Activated naive CD8-positive, alpha-beta T cell treated with anti-CD3 and anti-CD28 coated beads, Interleukin-2, amount 50 U/mL, for 24 hours (primary cell): ENCODE measurements around the gene APLN.

Experiments
- ATAC-seq: fragments of 150-1000 bp; cut with Tn5 transposase; one replicate; pipeline ENCODE4 v1.10.0; 2021
- DNase-seq: peaks from one replicate; pipeline ENCODE4 v3.0.0; 2021
- H3K27ac Mint-ChIP-seq: one replicate; pipeline ENCODE4 v1.8.0; 2021; ENCODE audit warnings: mild to moderate bottlenecking, mixed read lengths
- H3K27me3 Mint-ChIP-seq: one replicate; pipeline ENCODE4 v1.8.0; 2021; ENCODE audit warnings: mixed read lengths
- H3K36me3 Mint-ChIP-seq: one replicate; pipeline ENCODE4 v1.8.0; 2021; ENCODE audit warnings: low read depth, mixed read lengths
- H3K4me1 Mint-ChIP-seq: one replicate; pipeline ENCODE4 v1.8.0; 2021; ENCODE audit warnings: mixed read lengths
- H3K4me3 Mint-ChIP-seq: one replicate; pipeline ENCODE4 v1.8.0; 2021; ENCODE audit warnings: mild to moderate bottlenecking, moderate library complexity, mixed read lengths
- H3K9me3 Mint-ChIP-seq: one replicate; pipeline ENCODE4 v1.8.0; 2021; ENCODE audit warnings: mixed read lengths

The APLN gene

GRCh38 chrX:129652565-129653169, 2.1 kb downstream of the APLN start:
- H3K4me3 Mint-ChIP-seq = no peak overlapping the region
- H3K27ac Mint-ChIP-seq = no peak overlapping the region
- H3K36me3 Mint-ChIP-seq = no peaks in the 10 kb centered on the region
- peaks cover 13% of the 10 kb centered on the region for H3K27me3 Mint-ChIP-seq
- ATAC-seq = no peak
- no peaks in the 10 kb centered on the region for H3K9me3 Mint-ChIP-seq
- peaks cover 10% of the 10 kb centered on the region for H3K4me1 Mint-ChIP-seq
- DNase-seq = no peak

- Mint-ChIP-seq H3K36me3 (no peaks in the 10 kb centered on the region), H3K4me3 (no peak overlapping the region), H3K9me3 (no peaks in the 10 kb centered on the region), H3K4me1 (peaks cover 10% of the 10 kb centered on the region), H3K27ac (no peak overlapping the region), H3K27me3 (peaks cover 13% of the 10 kb centered on the region)
- ATAC-seq (no peak), DNase-seq (no peak)
Observed at GRCh38 chrX:129651756-129652564, 2.8 kb downstream of the APLN start.

- H3K4me1 Mint-ChIP-seq = peaks cover 10% of the 10 kb centered on the region
- H3K27me3 Mint-ChIP-seq = peaks cover 13% of the 10 kb centered on the region
- ATAC-seq (no peak), DNase-seq (no peak)
- no peaks in the 10 kb centered on the region for H3K9me3 Mint-ChIP-seq
- H3K4me3 Mint-ChIP-seq = no peak overlapping the region
- no peak overlapping the region for H3K27ac Mint-ChIP-seq
- no peaks in the 10 kb centered on the region for H3K36me3 Mint-ChIP-seq
Observed at GRCh38 chrX:129650821-129651510, 3.8 kb downstream of the APLN start.

- no peak for DNase-seq
- Mint-ChIP-seq H3K27ac (no peak overlapping the region), H3K4me3 (no peak overlapping the region), H3K36me3 (no peaks in the 10 kb centered on the region), H3K27me3 (peaks cover 8% of the 10 kb centered on the region), H3K9me3 (no peaks in the 10 kb centered on the region), H3K4me1 (peaks cover 6% of the 10 kb centered on the region)
- no peak for ATAC-seq
Observed at GRCh38 chrX:129650183-129650689, 4.5 kb downstream of the APLN start.

- H3K9me3 Mint-ChIP-seq = no peaks in the 10 kb centered on the region
- no peaks in the 10 kb centered on the region for H3K36me3 Mint-ChIP-seq
Observed at GRCh38 chrX:129649268-129650182, 5.2 kb downstream of the APLN start.

GRCh38 chrX:129648514-129649267, 6.1 kb downstream of the APLN start:
- H3K27ac Mint-ChIP-seq = no peak overlapping the region
- no peaks in the 10 kb centered on the region for H3K36me3 Mint-ChIP-seq
- H3K27me3 Mint-ChIP-seq = peaks cover 8% of the 10 kb centered on the region
- H3K9me3 Mint-ChIP-seq = no peaks in the 10 kb centered on the region
- H3K4me1 Mint-ChIP-seq = peaks cover 3% of the 10 kb centered on the region
- no peak for ATAC-seq
- DNase-seq = no peak
- no peak overlapping the region for H3K4me3 Mint-ChIP-seq

More at GRCh38 chrX:129649268-129650182, 5.2 kb downstream of the APLN start:
- DNase-seq (no peak), ATAC-seq (no peak)
- no peak overlapping the region for H3K27ac Mint-ChIP-seq
- peaks cover 6% of the 10 kb centered on the region for H3K4me1 Mint-ChIP-seq
- H3K4me3 Mint-ChIP-seq = no peak overlapping the region
- peaks cover 8% of the 10 kb centered on the region for H3K27me3 Mint-ChIP-seq

GRCh38 chrX:129647418-129648410, 7.0 kb downstream of the APLN start:
- ATAC-seq (no peak), DNase-seq (no peak)
- Mint-ChIP-seq H3K27me3 (peaks cover 2% of the 10 kb centered on the region), H3K4me1 (peaks cover 1% of the 10 kb centered on the region), H3K27ac (no peak overlapping the region), H3K9me3 (no peaks in the 10 kb centered on the region), H3K4me3 (no peak overlapping the region), H3K36me3 (no peaks in the 10 kb centered on the region)

- H3K36me3 Mint-ChIP-seq = no peaks in the 10 kb centered on the region
- H3K27me3 Mint-ChIP-seq = no peaks in the 10 kb centered on the region
- H3K9me3 Mint-ChIP-seq = no peaks in the 10 kb centered on the region
- ATAC-seq = no peak
- no peak overlapping the region for H3K4me3 Mint-ChIP-seq
- no peak for DNase-seq
- H3K27ac Mint-ChIP-seq = no peak overlapping the region
- no peaks in the 10 kb centered on the region for H3K4me1 Mint-ChIP-seq
Observed at GRCh38 chrX:129646566-129647417, 8.0 kb downstream of the APLN start.

GRCh38 chrX:129642641-129643040, 12.1 kb downstream of the APLN start:
- Mint-ChIP-seq H3K27me3 (no peaks in the 10 kb centered on the region), H3K4me1 (no peaks in the 10 kb centered on the region), H3K36me3 (no peaks in the 10 kb centered on the region), H3K27ac (no peak overlapping the region), H3K4me3 (no peak overlapping the region), H3K9me3 (no peaks in the 10 kb centered on the region)
- DNase-seq (no peak), ATAC-seq (no peak)

- H3K27ac Mint-ChIP-seq = no peak overlapping the region
- no peaks in the 10 kb centered on the region for H3K36me3 Mint-ChIP-seq
- DNase-seq (no peak), ATAC-seq (no peak)
- H3K9me3 Mint-ChIP-seq = no peaks in the 10 kb centered on the region
- no peaks in the 10 kb centered on the region for H3K4me1 Mint-ChIP-seq
- no peak overlapping the region for H3K4me3 Mint-ChIP-seq
- H3K27me3 Mint-ChIP-seq = no peaks in the 10 kb centered on the region
Observed at GRCh38 chrX:129641941-129642340, 12.8 kb downstream of the APLN start.

GRCh38 chrX:129641469-129641868, 13.3 kb downstream of the APLN start:
- Mint-ChIP-seq H3K4me1 (no peaks in the 10 kb centered on the region), H3K4me3 (no peak overlapping the region)

GRCh38 chrX:129640737-129641136, 14.0 kb downstream of the APLN start:
- Mint-ChIP-seq H3K4me3 (no peak overlapping the region), H3K9me3 (no peaks in the 10 kb centered on the region), H3K4me1 (no peaks in the 10 kb centered on the region), H3K27me3 (no peaks in the 10 kb centered on the region), H3K27ac (no peak overlapping the region), H3K36me3 (no peaks in the 10 kb centered on the region)
- ATAC-seq (no peak), DNase-seq (no peak)

More at GRCh38 chrX:129641469-129641868, 13.3 kb downstream of the APLN start:
- ATAC-seq = no peak
- Mint-ChIP-seq H3K36me3 (no peaks in the 10 kb centered on the region), H3K9me3 (no peaks in the 10 kb centered on the region), H3K27me3 (no peaks in the 10 kb centered on the region), H3K27ac (no peak overlapping the region)
- DNase-seq = no peak
